Right atrium auricular region (tissue), 2 donors: ENCODE measurements around the gene CTNND2. TPM values are rescaled to one million over a fixed set of nuclear protein-coding genes. Genes with fewer than 3 reads are reported as not detected.
A peak's percentile ranks its signal among the peaks of the same experiment; 100 is the strongest.

Experiments used
- DNase-seq: peaks from one replicate; pipeline ENCODE4 v3.0.0-alpha.2; 2019; ENCODE audit warnings: low spot score
- H3K27ac ChIP-seq, 2 donors: fragments of 200-600 bp; sonication (generic); 1 replicate in 1 of 2; 2 replicates in 1 of 2; pipeline ENCODE4 v1.5.1; 2016 to 2019
- H3K27me3 ChIP-seq, 2 donors: fragments of 200-600 bp; sonication (generic); one replicate each; pipeline versions ENCODE4 v1.5.1 to v1.6.0; 2017 to 2019
- H3K36me3 ChIP-seq: fragments of 200-600 bp; sonication (generic); one replicate; pipeline ENCODE4 v1.5.1; 2016
- H3K4me1 ChIP-seq, 2 donors: fragments of 200-600 bp; sonication (generic); one replicate each; pipeline versions ENCODE4 v1.5.1 to v1.6.0; 2017 to 2019
- H3K4me3 ChIP-seq, 2 donors: fragments of 200-600 bp; sonication (generic); 1 replicate in 1 of 2; 2 replicates in 1 of 2; pipeline ENCODE4 v1.5.1; 2017 to 2019; ENCODE audit warnings: mild to moderate bottlenecking in 1 of 2, moderate library complexity in 1 of 2
- H3K9me3 ChIP-seq, 2 donors: fragments of 200-600 bp; sonication (generic); one replicate each; pipeline ENCODE4 v1.5.1; 2019
- CTCF ChIP-seq, 2 donors: fragments of 200-600 bp; sonication (generic); IDR thresholded peaks; one replicate each; pipeline ENCODE4 v1.5.1; 2019; ENCODE audit warnings: antibody characterized with exemption in 2 of 2
- total RNA-seq, 2 donors: library from RNA; depleted of rRNA; stranded (reverse); fragments of >200 nt; gene quantifications; one replicate each; pipeline ENCODE4 v1.1.0, GENCODE V29; 2016

CTNND2 gene
- total RNA-seq, 2 donors from 2014 or later, result 8.6 to 9.0 TPM

DNA sequence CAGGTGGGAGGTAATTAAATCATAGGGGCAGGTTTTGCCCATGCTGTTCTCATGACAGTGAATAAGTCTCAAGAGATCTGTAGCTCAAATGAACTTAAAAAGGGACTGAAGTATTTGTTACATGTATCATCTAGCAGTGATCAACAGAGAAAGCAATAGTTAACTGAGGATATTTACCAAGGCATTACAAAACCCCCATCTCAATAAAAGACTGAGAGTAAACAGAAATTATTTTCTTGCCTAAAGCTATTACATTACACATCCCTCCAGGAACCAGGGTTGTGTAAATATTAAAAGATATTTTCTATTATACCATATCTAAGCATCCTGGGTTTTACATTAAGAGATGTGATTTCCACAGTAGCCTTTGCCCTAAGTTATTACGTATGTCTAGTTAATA is 169.9 kb downstream of the CTNND2 start:
- H3K27me3 ChIP-seq, result no peaks in the 10 kb centered on the region
- H3K4me3 ChIP-seq, result no peak overlapping the region
- no peak for TF ChIP-seq CTCF (IDR thresholded peaks at IDR 0.05)
- H3K4me1 ChIP-seq, result no peaks in the 10 kb centered on the region
- H3K36me3 ChIP-seq, result no peaks in the 10 kb centered on the region
- no peak for DNase-seq
- no peaks in the 10 kb centered on the region for H3K9me3 ChIP-seq
- H3K27ac ChIP-seq, result no peak overlapping the region

DNA sequence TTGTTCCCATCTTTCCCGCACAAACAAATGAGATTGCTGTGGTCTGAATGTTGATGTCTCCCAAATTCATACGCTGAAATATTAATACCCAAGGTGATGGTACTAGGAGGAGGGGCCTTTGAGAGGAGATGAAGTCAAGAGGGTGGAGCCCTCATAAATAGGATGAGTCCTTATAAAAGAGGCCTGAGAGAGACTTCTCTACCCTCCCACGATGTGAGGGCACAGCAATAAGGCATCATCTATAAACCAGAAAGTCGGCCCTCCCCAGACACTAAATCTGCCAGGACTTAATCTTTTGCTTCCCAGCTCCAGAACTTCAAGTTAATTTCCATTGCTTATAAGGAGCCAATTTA is 170.4 kb downstream of the CTNND2 start:
- no peaks in the 10 kb centered on the region for H3K9me3 ChIP-seq
- no peak overlapping the region for H3K27ac ChIP-seq
- no peaks in the 10 kb centered on the region for H3K4me1 ChIP-seq
- no peak overlapping the region for H3K4me3 ChIP-seq
- H3K27me3 ChIP-seq, result no peaks in the 10 kb centered on the region
- no peak for DNase-seq
- TF ChIP-seq CTCF (IDR thresholded peaks at IDR 0.05), result no peak
- no peaks in the 10 kb centered on the region for H3K36me3 ChIP-seq

GRCh38 chr5:11733185-11733839 is 170.9 kb downstream of the CTNND2 start:
- H3K4me1 ChIP-seq, result no peaks in the 10 kb centered on the region
- no peak for DNase-seq
- H3K9me3 ChIP-seq, result no peaks in the 10 kb centered on the region
- no peaks in the 10 kb centered on the region for H3K36me3 ChIP-seq
- H3K4me3 ChIP-seq, result no peak overlapping the region
- H3K27ac ChIP-seq, result no peak overlapping the region
- no peak for TF ChIP-seq CTCF (IDR thresholded peaks at IDR 0.05)
- no peaks in the 10 kb centered on the region for H3K27me3 ChIP-seq

GRCh38 chr5:11724940-11725339 is 179.3 kb downstream of the CTNND2 start:
- DNase-seq, result no peak
- Histone ChIP-seq H3K9me3 (no peaks in the 10 kb centered on the region), H3K27me3 (no peaks in the 10 kb centered on the region), H3K4me1 (no peaks in the 10 kb centered on the region), H3K27ac (no peak overlapping the region), H3K36me3 (no peaks in the 10 kb centered on the region), H3K4me3 (no peak overlapping the region)
- no peak for TF ChIP-seq CTCF (IDR thresholded peaks at IDR 0.05)

GRCh38 chr5:11719888-11720481 is 184.3 kb downstream of the CTNND2 start:
- Histone ChIP-seq H3K27ac (no peak overlapping the region), H3K4me3 (no peak overlapping the region), H3K4me1 (no peaks in the 10 kb centered on the region), H3K9me3 (no peaks in the 10 kb centered on the region), H3K27me3 (no peaks in the 10 kb centered on the region), H3K36me3 (no peaks in the 10 kb centered on the region)
- no peak for DNase-seq
- TF ChIP-seq CTCF (IDR thresholded peaks at IDR 0.05), result peak in 1 of 2 donors; percentile 52
